ENCODE measurements around the gene GDPD4. TPM values are rescaled to one million over a fixed set of nuclear protein-coding genes. Genes with fewer than 3 reads are reported as not detected.

Gene GDPD4
- total RNA-seq, 4 donors from 2014 or later = not detected

- TF ChIP-seq CTCF (IDR thresholded peaks at IDR 0.05; ENCODE audit: low read depth) = no peak
Measured at GRCh38 chr11:77259641-77260040, 41.8 kb downstream of the GDPD4 start.

GRCh38 chr11:77253690-77254089 is 47.8 kb downstream of the GDPD4 start:
- no peak for TF ChIP-seq CTCF (IDR thresholded peaks at IDR 0.05; ENCODE audit: low read depth)

GRCh38 chr11:77252555-77253270 is 48.8 kb downstream of the GDPD4 start:
- no peak for TF ChIP-seq CTCF (IDR thresholded peaks at IDR 0.05; ENCODE audit: low read depth)

GRCh38 chr11:77250881-77251640 is 50.4 kb downstream of the GDPD4 start:
- no peak for TF ChIP-seq CTCF (IDR thresholded peaks at IDR 0.05; ENCODE audit: low read depth)

- TF ChIP-seq CTCF (IDR thresholded peaks at IDR 0.05; ENCODE audit: low read depth) = no peak
Measured at GRCh38 chr11:77249427-77249826, 52.1 kb downstream of the GDPD4 start.

GRCh38 chr11:77244277-77245027 is 57.0 kb downstream of the GDPD4 start:
- TF ChIP-seq CTCF (IDR thresholded peaks at IDR 0.05; ENCODE audit: low read depth) = no peak

GRCh38 chr11:77236901-77237300 is 64.6 kb downstream of the GDPD4 start:
- no peak for TF ChIP-seq CTCF (IDR thresholded peaks at IDR 0.05; ENCODE audit: low read depth)
